ENCODE measurements around the gene AGTPBP1. TPM values are rescaled to one million over a fixed set of nuclear protein-coding genes. Genes with fewer than 3 reads are reported as not detected.

Gene AGTPBP1
- polyA plus RNA-seq, 1 of the 3 experiments (the other 2 are of a cell fraction), result 3.8 TPM

DNA sequence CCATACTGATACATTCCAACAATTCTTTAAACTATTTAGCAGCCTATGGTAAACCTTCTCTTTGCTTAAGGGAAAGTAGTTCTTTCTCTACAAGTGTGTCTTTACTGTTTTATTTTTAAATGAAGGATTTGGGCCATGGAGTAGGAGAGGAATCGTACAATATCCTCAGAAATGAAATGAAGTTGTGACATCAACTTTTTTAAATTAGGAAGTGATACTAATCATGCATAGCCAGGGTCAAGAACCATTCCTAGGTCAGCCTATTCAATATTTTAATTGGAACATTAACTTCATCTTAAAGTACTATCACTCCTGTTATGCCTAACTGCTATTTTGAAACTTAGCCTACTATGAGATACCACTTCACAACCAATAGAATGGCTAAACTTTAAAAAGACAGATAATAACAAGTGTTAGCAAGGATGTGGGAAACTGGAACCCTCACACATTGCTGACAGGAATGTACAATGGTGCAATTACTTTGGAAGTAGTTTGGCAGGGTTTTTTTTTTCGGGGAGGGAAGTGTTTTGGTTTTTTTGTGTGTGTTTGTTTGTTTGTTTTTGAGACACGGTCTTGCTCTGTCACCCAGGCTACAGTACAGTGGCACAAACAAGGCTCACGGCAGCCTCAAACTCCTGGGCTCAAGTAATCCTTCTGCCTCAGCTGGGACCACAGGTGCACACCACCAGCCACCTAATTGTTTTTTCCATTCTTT is 10.7 kb downstream of the AGTPBP1 start (continued):
- TF ChIP-seq, protein P1, sequence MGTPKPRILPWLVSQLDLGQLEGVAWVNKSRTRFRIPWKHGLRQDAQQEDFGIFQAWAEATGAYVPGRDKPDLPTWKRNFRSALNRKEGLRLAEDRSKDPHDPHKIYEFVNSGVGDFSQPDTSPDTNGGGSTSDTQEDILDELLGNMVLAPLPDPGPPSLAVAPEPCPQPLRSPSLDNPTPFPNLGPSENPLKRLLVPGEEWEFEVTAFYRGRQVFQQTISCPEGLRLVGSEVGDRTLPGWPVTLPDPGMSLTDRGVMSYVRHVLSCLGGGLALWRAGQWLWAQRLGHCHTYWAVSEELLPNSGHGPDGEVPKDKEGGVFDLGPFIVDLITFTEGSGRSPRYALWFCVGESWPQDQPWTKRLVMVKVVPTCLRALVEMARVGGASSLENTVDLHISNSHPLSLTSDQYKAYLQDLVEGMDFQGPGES (IDR thresholded peaks at IDR 0.05; ENCODE audit: low read depth, low read length), result no peak

DNA sequence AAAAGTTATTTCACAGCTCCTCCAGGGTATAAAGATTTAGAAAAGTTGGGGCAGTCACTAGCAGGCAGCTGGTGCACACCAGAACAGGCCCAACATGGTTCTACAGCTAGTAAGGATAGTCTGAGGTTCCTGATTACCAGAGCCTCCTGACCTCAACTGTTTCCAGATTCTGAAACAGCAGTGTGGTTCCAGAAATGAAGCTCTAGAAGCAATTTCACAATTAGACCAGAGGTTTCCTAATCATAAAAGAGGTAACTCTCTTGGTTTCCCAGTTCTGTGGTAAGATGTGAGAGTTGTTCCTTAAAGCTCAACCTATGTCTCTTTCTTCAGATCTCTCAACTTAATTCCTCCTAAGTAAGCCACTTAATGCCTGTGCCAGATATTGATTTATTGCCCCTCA is 11.9 kb downstream of the AGTPBP1 start:
- peaks cover 26% of the 10 kb centered on the region; the same call in 1 of the 2 replicates for H3K79me2 ChIP-seq (ENCODE audit: insufficient read depth)
- H3K9ac ChIP-seq, result no peak overlapping the region
- TF ChIP-seq SIN3A (IDR thresholded peaks at IDR 0.05; ENCODE audit: borderline replicate concordance, low read depth, low read length) (no peak), RXRA (IDR thresholded peaks at IDR 0.05; ENCODE audit: borderline replicate concordance, low read depth) (no peak), EP300 (IDR thresholded peaks at IDR 0.05; ENCODE audit: borderline replicate concordance in 1 of 2, low read depth in 1 of 2, low read length in 1 of 2) (no peak), TAF1 (IDR thresholded peaks at IDR 0.05; ENCODE audit: borderline replicate concordance, low read depth, low read length) (no peak), YY1 (IDR thresholded peaks at IDR 0.05; ENCODE audit: low read depth) (no peak), FOSL2 (IDR thresholded peaks at IDR 0.05; ENCODE audit: borderline replicate concordance, low read depth) (no peak), MEF2A (IDR thresholded peaks at IDR 0.05; ENCODE audit: borderline replicate concordance, low read depth) (no peak), NRF1 (IDR thresholded peaks at IDR 0.05; ENCODE audit: low read depth, low read length) (no peak), ELF1 (IDR thresholded peaks at IDR 0.05) (no peak), MXI1 (IDR thresholded peaks at IDR 0.05; ENCODE audit: low read depth, low read length) (no peak), GABPA (IDR thresholded peaks at IDR 0.05; ENCODE audit: low read depth) (no peak), JUND (IDR thresholded peaks at IDR 0.05) (no peak), EZH2phosphoT487 (IDR thresholded peaks at IDR 0.05; ENCODE audit: borderline replicate concordance, low read depth) (no peak)
- TF ChIP-seq, protein P2, sequence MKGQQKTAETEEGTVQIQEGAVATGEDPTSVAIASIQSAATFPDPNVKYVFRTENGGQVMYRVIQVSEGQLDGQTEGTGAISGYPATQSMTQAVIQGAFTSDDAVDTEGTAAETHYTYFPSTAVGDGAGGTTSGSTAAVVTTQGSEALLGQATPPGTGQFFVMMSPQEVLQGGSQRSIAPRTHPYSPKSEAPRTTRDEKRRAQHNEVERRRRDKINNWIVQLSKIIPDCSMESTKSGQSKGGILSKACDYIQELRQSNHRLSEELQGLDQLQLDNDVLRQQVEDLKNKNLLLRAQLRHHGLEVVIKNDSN (IDR thresholded peaks at IDR 0.05; ENCODE audit: borderline replicate concordance, low read depth), result no peak
- TF ChIP-seq, protein P3, sequence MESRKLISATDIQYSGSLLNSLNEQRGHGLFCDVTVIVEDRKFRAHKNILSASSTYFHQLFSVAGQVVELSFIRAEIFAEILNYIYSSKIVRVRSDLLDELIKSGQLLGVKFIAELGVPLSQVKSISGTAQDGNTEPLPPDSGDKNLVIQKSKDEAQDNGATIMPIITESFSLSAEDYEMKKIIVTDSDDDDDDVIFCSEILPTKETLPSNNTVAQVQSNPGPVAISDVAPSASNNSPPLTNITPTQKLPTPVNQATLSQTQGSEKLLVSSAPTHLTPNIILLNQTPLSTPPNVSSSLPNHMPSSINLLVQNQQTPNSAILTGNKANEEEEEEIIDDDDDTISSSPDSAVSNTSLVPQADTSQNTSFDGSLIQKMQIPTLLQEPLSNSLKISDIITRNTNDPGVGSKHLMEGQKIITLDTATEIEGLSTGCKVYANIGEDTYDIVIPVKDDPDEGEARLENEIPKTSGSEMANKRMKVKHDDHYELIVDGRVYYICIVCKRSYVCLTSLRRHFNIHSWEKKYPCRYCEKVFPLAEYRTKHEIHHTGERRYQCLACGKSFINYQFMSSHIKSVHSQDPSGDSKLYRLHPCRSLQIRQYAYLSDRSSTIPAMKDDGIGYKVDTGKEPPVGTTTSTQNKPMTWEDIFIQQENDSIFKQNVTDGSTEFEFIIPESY (IDR thresholded peaks at IDR 0.05; ENCODE audit: borderline replicate concordance, low read depth), result no peak
- TF ChIP-seq, protein P4, sequence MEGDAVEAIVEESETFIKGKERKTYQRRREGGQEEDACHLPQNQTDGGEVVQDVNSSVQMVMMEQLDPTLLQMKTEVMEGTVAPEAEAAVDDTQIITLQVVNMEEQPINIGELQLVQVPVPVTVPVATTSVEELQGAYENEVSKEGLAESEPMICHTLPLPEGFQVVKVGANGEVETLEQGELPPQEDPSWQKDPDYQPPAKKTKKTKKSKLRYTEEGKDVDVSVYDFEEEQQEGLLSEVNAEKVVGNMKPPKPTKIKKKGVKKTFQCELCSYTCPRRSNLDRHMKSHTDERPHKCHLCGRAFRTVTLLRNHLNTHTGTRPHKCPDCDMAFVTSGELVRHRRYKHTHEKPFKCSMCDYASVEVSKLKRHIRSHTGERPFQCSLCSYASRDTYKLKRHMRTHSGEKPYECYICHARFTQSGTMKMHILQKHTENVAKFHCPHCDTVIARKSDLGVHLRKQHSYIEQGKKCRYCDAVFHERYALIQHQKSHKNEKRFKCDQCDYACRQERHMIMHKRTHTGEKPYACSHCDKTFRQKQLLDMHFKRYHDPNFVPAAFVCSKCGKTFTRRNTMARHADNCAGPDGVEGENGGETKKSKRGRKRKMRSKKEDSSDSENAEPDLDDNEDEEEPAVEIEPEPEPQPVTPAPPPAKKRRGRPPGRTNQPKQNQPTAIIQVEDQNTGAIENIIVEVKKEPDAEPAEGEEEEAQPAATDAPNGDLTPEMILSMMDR (IDR thresholded peaks at IDR 0.05), result no peak
- TF ChIP-seq, protein P1 (IDR thresholded peaks at IDR 0.05; ENCODE audit: low read depth, low read length), result no peak
- no peaks in the 10 kb centered on the region for H3K9me2 ChIP-seq
- ChIA-PET CTCF (interaction anchor here (0.9 to 1.5 kb wide), 3 partner anchors 9 to 119 kb away, joined by 3 to 4 read pairs (median 3); no protein-coding TSS in a partner anchor), POLR2A (no interaction called here)
- no peaks in the 10 kb centered on the region for H3K9me3 ChIP-seq
- H3K36me3 ChIP-seq (replicated peaks in 1 of 2; ENCODE audit: control insufficient read depth in 1 of 2, insufficient read depth in 2 of 2, low read length in 1 of 2), result no peaks in the 10 kb centered on the region
- H4K20me1 ChIP-seq (ENCODE audit: insufficient read depth), result no peaks in the 10 kb centered on the region
- no peak overlapping the region for H3K4me2 ChIP-seq
- no peak for DNase-seq
- H3K4me3 ChIP-seq (ENCODE audit: low read depth in 2 of 2, low read length in 1 of 2), result no peak overlapping the region
- no peak overlapping the region for H2AFZ ChIP-seq (ENCODE audit: low read depth)
- H3K4me1 ChIP-seq (ENCODE audit: control insufficient read depth in 1 of 2, insufficient read depth in 2 of 2, low read depth in 1 of 2, low read length in 1 of 2), result no peaks in the 10 kb centered on the region
- no peak overlapping the region for H3K27ac ChIP-seq (ENCODE audit: low read depth in 2 of 2, low read length in 1 of 2)
- H3F3A ChIP-seq (replicated peaks; ENCODE audit: insufficient read depth), result no peaks in the 10 kb centered on the region
- no peaks in the 10 kb centered on the region for H3K27me3 ChIP-seq (ENCODE audit: insufficient read depth)

All from SK-N-SH (cell line).